Measurements from ENCODE around the gene TAX1BP1.
A peak's percentile ranks its signal among the peaks of the same experiment; 100 is the strongest.

The TAX1BP1 gene

GRCh38 chr7:27808626-27809025, 68.7 kb downstream of the TAX1BP1 start:
- no peak overlapping the region for H3K4me2 ChIP-seq (ENCODE audit: low read length, poor library complexity, severe bottlenecking)
- peaks cover 7% of the 10 kb centered on the region for H3K79me1 ChIP-seq (replicated peaks; ENCODE audit: low read length, poor library complexity, severe bottlenecking)
- H4K8ac ChIP-seq (ENCODE audit: low read length) = no peak overlapping the region
- no peak overlapping the region for H3K18ac ChIP-seq (ENCODE audit: low read depth in 1 of 2, low read length in 2 of 2)
- no peaks in the 10 kb centered on the region for H3K4me1 ChIP-seq (ENCODE audit: control insufficient read depth, insufficient read depth, low read depth, low read length)
- no peak overlapping the region for H2AFZ ChIP-seq (ENCODE audit: low read depth, low read length)
- peaks cover 10 to 24% of the 10 kb centered on the region in 2 experiments for H3K36me3 ChIP-seq (ENCODE audit: control insufficient read depth in 1 of 2, insufficient read depth in 2 of 2, low read depth in 1 of 2, low read length in 2 of 2)
- no peaks in the 10 kb centered on the region for H3K27me3 ChIP-seq (ENCODE audit: control insufficient read depth in 1 of 2, insufficient read depth in 1 of 2, low read length in 2 of 2)
- no peak overlapping the region for H4K91ac ChIP-seq (ENCODE audit: low read length)
- H3K9ac ChIP-seq (ENCODE audit: low read length) = peak overlapping the region; percentile 72
- H3K23ac ChIP-seq (ENCODE audit: low read length in 2 of 2) = no peak overlapping the region
- no peak overlapping the region for H3K4me3 ChIP-seq (ENCODE audit: insufficient read depth in 1 of 2, low read depth in 1 of 2, low read length in 2 of 2)
- H3K14ac ChIP-seq (ENCODE audit: low read length in 2 of 2) = no peak overlapping the region
- no peak overlapping the region for H2AK5ac ChIP-seq (ENCODE audit: low read length, severe bottlenecking)
- H2BK120ac ChIP-seq (ENCODE audit: low read depth, low read length) = no peak overlapping the region
- peak overlapping the region; percentile 51 for H3K27ac ChIP-seq (ENCODE audit: low read length, poor library complexity, severe bottlenecking)
- no peak overlapping the region for H2BK5ac ChIP-seq (ENCODE audit: low read depth, low read length, poor library complexity, severe bottlenecking)
- H3K4ac ChIP-seq (ENCODE audit: low read depth in 1 of 2, low read length in 2 of 2) = no peak overlapping the region
- no peaks in the 10 kb centered on the region for H3K9me3 ChIP-seq (ENCODE audit: control insufficient read depth, low read length)
- H2BK15ac ChIP-seq (ENCODE audit: low read depth, poor library complexity, severe bottlenecking) = no peak overlapping the region
- no peak overlapping the region for H2BK12ac ChIP-seq (ENCODE audit: low read length in 2 of 2)
- 93% methylated on average over 2 of the region's 2 CpGs for WGBS
- peak; percentile 57 for DNase-seq

GRCh38 chr7:27810186-27810585, 70.2 kb downstream of the TAX1BP1 start:
- H3K4me3 ChIP-seq (ENCODE audit: insufficient read depth in 1 of 2, low read depth in 1 of 2, low read length in 2 of 2) = no peak overlapping the region
- peaks cover 10 to 24% of the 10 kb centered on the region in 2 experiments for H3K36me3 ChIP-seq (ENCODE audit: control insufficient read depth in 1 of 2, insufficient read depth in 2 of 2, low read depth in 1 of 2, low read length in 2 of 2)

GRCh38 chr7:27812706-27813105, 72.7 kb downstream of the TAX1BP1 start:
- no peak overlapping the region for H3K4me3 ChIP-seq (ENCODE audit: insufficient read depth in 1 of 2, low read depth in 1 of 2, low read length in 2 of 2)
- H3K36me3 ChIP-seq (ENCODE audit: control insufficient read depth in 1 of 2, insufficient read depth in 2 of 2, low read depth in 1 of 2, low read length in 2 of 2) = peaks cover 10 to 40% of the 10 kb centered on the region in 2 experiments
- H3K79me1 ChIP-seq (replicated peaks; ENCODE audit: low read length, poor library complexity, severe bottlenecking) = peaks cover 5% of the 10 kb centered on the region
- no peak overlapping the region for H4K91ac ChIP-seq (ENCODE audit: low read length)
- H3K4ac ChIP-seq (ENCODE audit: low read depth in 1 of 2, low read length in 2 of 2) = no peak overlapping the region
- no peak overlapping the region for H3K9ac ChIP-seq (ENCODE audit: low read length)
- H3K27me3 ChIP-seq (ENCODE audit: control insufficient read depth in 1 of 2, insufficient read depth in 1 of 2, low read length in 2 of 2) = no peaks in the 10 kb centered on the region
- no peaks in the 10 kb centered on the region for H3K9me3 ChIP-seq (ENCODE audit: control insufficient read depth, low read length)
- no peak overlapping the region for H3K27ac ChIP-seq (ENCODE audit: low read length, poor library complexity, severe bottlenecking)
- H4K8ac ChIP-seq (ENCODE audit: low read length) = no peak overlapping the region
- H2BK12ac ChIP-seq (ENCODE audit: low read length in 2 of 2) = no peak overlapping the region
- H2BK15ac ChIP-seq (ENCODE audit: low read depth, poor library complexity, severe bottlenecking) = no peak overlapping the region
- H2BK5ac ChIP-seq (ENCODE audit: low read depth, low read length, poor library complexity, severe bottlenecking) = no peak overlapping the region
- WGBS = 97% methylated on average over 2 of the region's 2 CpGs
- no peak overlapping the region for H3K4me2 ChIP-seq (ENCODE audit: low read length, poor library complexity, severe bottlenecking)
- H3K4me1 ChIP-seq (ENCODE audit: control insufficient read depth, insufficient read depth, low read depth, low read length) = no peaks in the 10 kb centered on the region
- no peak overlapping the region for H2AK5ac ChIP-seq (ENCODE audit: low read length, severe bottlenecking)
- H2AFZ ChIP-seq (ENCODE audit: low read depth, low read length) = no peak overlapping the region
- no peak overlapping the region for H3K23ac ChIP-seq (ENCODE audit: low read length in 2 of 2)
- no peak for DNase-seq
- no peak overlapping the region for H2BK120ac ChIP-seq (ENCODE audit: low read depth, low read length)
- no peak overlapping the region for H3K14ac ChIP-seq (ENCODE audit: low read length in 2 of 2)
- no peak overlapping the region for H3K18ac ChIP-seq (ENCODE audit: low read depth in 1 of 2, low read length in 2 of 2)

More at GRCh38 chr7:27810186-27810585, 70.2 kb downstream of the TAX1BP1 start:
- Histone ChIP-seq H2BK5ac (ENCODE audit: low read depth, low read length, poor library complexity, severe bottlenecking) (no peak overlapping the region), H4K91ac (ENCODE audit: low read length) (no peak overlapping the region), H2BK120ac (ENCODE audit: low read depth, low read length) (no peak overlapping the region), H3K4me1 (ENCODE audit: control insufficient read depth, insufficient read depth, low read depth, low read length) (no peaks in the 10 kb centered on the region), H3K18ac (ENCODE audit: low read depth in 1 of 2, low read length in 2 of 2) (no peak overlapping the region), H3K23ac (ENCODE audit: low read length in 2 of 2) (no peak overlapping the region), H3K4me2 (ENCODE audit: low read length, poor library complexity, severe bottlenecking) (no peak overlapping the region), H2BK12ac (ENCODE audit: low read length in 2 of 2) (no peak overlapping the region), H3K9ac (ENCODE audit: low read length) (no peak overlapping the region), H3K14ac (ENCODE audit: low read length in 2 of 2) (no peak overlapping the region), H4K8ac (ENCODE audit: low read length) (no peak overlapping the region), H3K27me3 (ENCODE audit: control insufficient read depth in 1 of 2, insufficient read depth in 1 of 2, low read length in 2 of 2) (no peaks in the 10 kb centered on the region), H2AFZ (ENCODE audit: low read depth, low read length) (no peak overlapping the region), H3K9me3 (ENCODE audit: control insufficient read depth, low read length) (no peaks in the 10 kb centered on the region), H2AK5ac (ENCODE audit: low read length, severe bottlenecking) (no peak overlapping the region), H3K79me1 (replicated peaks; ENCODE audit: low read length, poor library complexity, severe bottlenecking) (peaks cover 7% of the 10 kb centered on the region), H2BK15ac (ENCODE audit: low read depth, poor library complexity, severe bottlenecking) (no peak overlapping the region), H3K27ac (ENCODE audit: low read length, poor library complexity, severe bottlenecking) (no peak overlapping the region), H3K4ac (ENCODE audit: low read depth in 1 of 2, low read length in 2 of 2) (no peak overlapping the region)
- WGBS = 89% methylated on average over 3 of the region's 4 CpGs
- no peak for DNase-seq

GRCh38 chr7:27822245-27822644, 82.3 kb downstream of the TAX1BP1 start:
- no peak overlapping the region for H2BK15ac ChIP-seq (ENCODE audit: low read depth, poor library complexity, severe bottlenecking)
- no peak overlapping the region for H3K14ac ChIP-seq (ENCODE audit: low read length in 2 of 2)
- DNase-seq = peak; percentile 16
- H4K8ac ChIP-seq (ENCODE audit: low read length) = no peak overlapping the region
- H3K23ac ChIP-seq (ENCODE audit: low read length in 2 of 2) = no peak overlapping the region
- no peak overlapping the region for H2BK5ac ChIP-seq (ENCODE audit: low read depth, low read length, poor library complexity, severe bottlenecking)
- peak overlapping the region; percentile 17 for H3K9ac ChIP-seq (ENCODE audit: low read length)
- H2BK120ac ChIP-seq (ENCODE audit: low read depth, low read length) = no peak overlapping the region
- H3K18ac ChIP-seq (ENCODE audit: low read depth in 1 of 2, low read length in 2 of 2) = no peak overlapping the region
- no peak overlapping the region for H3K4me2 ChIP-seq (ENCODE audit: low read length, poor library complexity, severe bottlenecking)
- no peak overlapping the region for H3K4me3 ChIP-seq (ENCODE audit: insufficient read depth in 1 of 2, low read depth in 1 of 2, low read length in 2 of 2)
- no peak overlapping the region for H3K27ac ChIP-seq (ENCODE audit: low read length, poor library complexity, severe bottlenecking)
- no peak overlapping the region for H4K91ac ChIP-seq (ENCODE audit: low read length)
- no peak overlapping the region for H2BK12ac ChIP-seq (ENCODE audit: low read length in 2 of 2)
- no peak overlapping the region for H2AK5ac ChIP-seq (ENCODE audit: low read length, severe bottlenecking)
- H3K4ac ChIP-seq (ENCODE audit: low read depth in 1 of 2, low read length in 2 of 2) = no peak overlapping the region
- H3K27me3 ChIP-seq (ENCODE audit: control insufficient read depth in 1 of 2, insufficient read depth in 1 of 2, low read length in 2 of 2) = no peaks in the 10 kb centered on the region
- H3K9me3 ChIP-seq (ENCODE audit: control insufficient read depth, low read length) = no peaks in the 10 kb centered on the region
- peaks cover 8% of the 10 kb centered on the region for H3K79me1 ChIP-seq (replicated peaks; ENCODE audit: low read length, poor library complexity, severe bottlenecking)
- H3K36me3 ChIP-seq (ENCODE audit: control insufficient read depth in 1 of 2, insufficient read depth in 2 of 2, low read depth in 1 of 2, low read length in 2 of 2) = peaks cover 4 to 62% of the 10 kb centered on the region in 2 experiments
- no peaks in the 10 kb centered on the region for H3K4me1 ChIP-seq (ENCODE audit: control insufficient read depth, insufficient read depth, low read depth, low read length)
- no peak overlapping the region for H2AFZ ChIP-seq (ENCODE audit: low read depth, low read length)
- WGBS = 75% methylated on average over 1 of the region's 2 CpGs

Measured in mesenchymal stem cell (in vitro differentiated cells and primary cell).